Measurements from ENCODE around the gene FES. TPM values are rescaled to one million over a fixed set of nuclear protein-coding genes. Genes with fewer than 3 reads are reported as not detected.
A peak's percentile ranks its signal among the peaks of the same experiment; 100 is the strongest.
"Not testable (repeated sequence)": the region's sequence is repeated elsewhere in the genome, so short reads cannot be mapped to it uniquely, and the experiment has no call there.

Gene FES
- total RNA-seq, 1 donor from 2014 or later, result 13.8 TPM

- no peak for TF ChIP-seq CTCF (IDR thresholded peaks at IDR 0.05; ENCODE audit: unreplicated experiment)
- Mint-ChIP-seq H3K36me3 (ENCODE audit: insufficient read depth) (no peaks in the 10 kb centered on the region), H3K4me3 (ENCODE audit: low read depth) (peak overlapping the region; percentile 83), H3K27me3 (peaks cover 4% of the 10 kb centered on the region), H3K27ac (peak overlapping the region; percentile 92), H3K9me3 (ENCODE audit: low read depth) (no peaks in the 10 kb centered on the region), H3K4me1 (ENCODE audit: low read depth) (peaks cover 70% of the 10 kb centered on the region)
- no peak for DNase-seq (ENCODE audit: low spot score, unreplicated experiment)
Observed at GRCh38 chr15:90871139-90871715, 13.1 kb upstream of the FES start.

GRCh38 chr15:90871716-90872485 is 12.4 kb upstream of the FES start:
- DNase-seq (ENCODE audit: low spot score, unreplicated experiment), result no peak
- H3K9me3 Mint-ChIP-seq (ENCODE audit: low read depth), result no peaks in the 10 kb centered on the region
- H3K4me1 Mint-ChIP-seq (ENCODE audit: low read depth), result peaks cover 65% of the 10 kb centered on the region
- no peaks in the 10 kb centered on the region for H3K27me3 Mint-ChIP-seq
- TF ChIP-seq CTCF (IDR thresholded peaks at IDR 0.05; ENCODE audit: unreplicated experiment), result no peak
- H3K36me3 Mint-ChIP-seq (ENCODE audit: insufficient read depth), result peaks cover 6% of the 10 kb centered on the region
- peak overlapping the region; percentile 78 for H3K4me3 Mint-ChIP-seq (ENCODE audit: low read depth)
- H3K27ac Mint-ChIP-seq, result peak overlapping the region; percentile 92

GRCh38 chr15:90872486-90873184 is 11.7 kb upstream of the FES start:
- no peaks in the 10 kb centered on the region for H3K9me3 Mint-ChIP-seq (ENCODE audit: low read depth)
- peaks cover 12% of the 10 kb centered on the region for H3K36me3 Mint-ChIP-seq (ENCODE audit: insufficient read depth)
- TF ChIP-seq CTCF (IDR thresholded peaks at IDR 0.05; ENCODE audit: unreplicated experiment), result no peak
- H3K4me3 Mint-ChIP-seq (ENCODE audit: low read depth), result peak overlapping the region; percentile 78
- no peak for DNase-seq (ENCODE audit: low spot score, unreplicated experiment)
- H3K27me3 Mint-ChIP-seq, result no peaks in the 10 kb centered on the region
- H3K27ac Mint-ChIP-seq, result peak overlapping the region; percentile 92
- H3K4me1 Mint-ChIP-seq (ENCODE audit: low read depth), result peaks cover 61% of the 10 kb centered on the region

GRCh38 chr15:90873488-90873997 is 10.8 kb upstream of the FES start:
- H3K27ac Mint-ChIP-seq, result peak overlapping the region; percentile 92
- peaks cover 18% of the 10 kb centered on the region for H3K36me3 Mint-ChIP-seq (ENCODE audit: insufficient read depth)
- no peaks in the 10 kb centered on the region for H3K27me3 Mint-ChIP-seq
- no peaks in the 10 kb centered on the region for H3K9me3 Mint-ChIP-seq (ENCODE audit: low read depth)
- no peak for TF ChIP-seq CTCF (IDR thresholded peaks at IDR 0.05; ENCODE audit: unreplicated experiment)
- peaks cover 53% of the 10 kb centered on the region for H3K4me1 Mint-ChIP-seq (ENCODE audit: low read depth)
- DNase-seq (ENCODE audit: low spot score, unreplicated experiment), result no peak
- peak overlapping the region; percentile 78 for H3K4me3 Mint-ChIP-seq (ENCODE audit: low read depth)

GRCh38 chr15:90873998-90874605 is 10.2 kb upstream of the FES start:
- Mint-ChIP-seq H3K27me3 (no peaks in the 10 kb centered on the region), H3K4me3 (ENCODE audit: low read depth) (peak overlapping the region; percentile 78), H3K27ac (peak overlapping the region; percentile 92)

GRCh38 chr15:90874986-90875385 is 9.3 kb upstream of the FES start:
- H3K36me3 Mint-ChIP-seq (ENCODE audit: insufficient read depth), result peaks cover 23% of the 10 kb centered on the region
- H3K9me3 Mint-ChIP-seq (ENCODE audit: low read depth); H3K4me3 Mint-ChIP-seq (ENCODE audit: low read depth); H3K27ac Mint-ChIP-seq; H3K27me3 Mint-ChIP-seq; DNase-seq (ENCODE audit: low spot score, unreplicated experiment): not testable (repeated sequence)
- H3K4me1 Mint-ChIP-seq (ENCODE audit: low read depth), result peaks cover 38% of the 10 kb centered on the region

More at GRCh38 chr15:90873998-90874605, 10.2 kb upstream of the FES start:
- Mint-ChIP-seq H3K4me1 (ENCODE audit: low read depth) (peaks cover 47% of the 10 kb centered on the region), H3K9me3 (ENCODE audit: low read depth) (no peaks in the 10 kb centered on the region), H3K36me3 (ENCODE audit: insufficient read depth) (peaks cover 18% of the 10 kb centered on the region)
- DNase-seq (ENCODE audit: low spot score, unreplicated experiment), result peak; percentile 77
- TF ChIP-seq CTCF (IDR thresholded peaks at IDR 0.05; ENCODE audit: unreplicated experiment), result no peak

Measured in progenitor cell of endocrine pancreas (in vitro differentiated cells).